ENCODE data around the gene RAD51B.

DNA sequence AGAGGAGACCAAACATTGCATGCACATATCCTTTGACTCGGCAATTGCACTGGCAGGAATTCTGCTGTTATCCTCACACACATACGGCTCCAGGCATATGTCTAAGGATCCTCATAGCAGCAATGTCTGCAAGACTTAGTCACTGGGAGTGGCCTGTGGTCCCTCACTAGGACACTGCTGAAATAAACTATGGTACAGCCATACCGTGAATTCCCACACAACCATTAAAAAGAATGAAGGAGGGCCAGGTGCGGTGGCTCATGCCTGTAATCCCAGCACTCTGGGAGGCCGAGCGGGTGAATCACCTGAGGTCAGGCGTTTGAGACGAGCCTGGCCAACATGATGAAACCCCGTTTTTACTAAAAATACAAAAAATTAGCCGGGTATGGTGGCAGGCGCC, 868.2 kb downstream of the RAD51B start:
- TF ChIP-seq, protein P1, sequence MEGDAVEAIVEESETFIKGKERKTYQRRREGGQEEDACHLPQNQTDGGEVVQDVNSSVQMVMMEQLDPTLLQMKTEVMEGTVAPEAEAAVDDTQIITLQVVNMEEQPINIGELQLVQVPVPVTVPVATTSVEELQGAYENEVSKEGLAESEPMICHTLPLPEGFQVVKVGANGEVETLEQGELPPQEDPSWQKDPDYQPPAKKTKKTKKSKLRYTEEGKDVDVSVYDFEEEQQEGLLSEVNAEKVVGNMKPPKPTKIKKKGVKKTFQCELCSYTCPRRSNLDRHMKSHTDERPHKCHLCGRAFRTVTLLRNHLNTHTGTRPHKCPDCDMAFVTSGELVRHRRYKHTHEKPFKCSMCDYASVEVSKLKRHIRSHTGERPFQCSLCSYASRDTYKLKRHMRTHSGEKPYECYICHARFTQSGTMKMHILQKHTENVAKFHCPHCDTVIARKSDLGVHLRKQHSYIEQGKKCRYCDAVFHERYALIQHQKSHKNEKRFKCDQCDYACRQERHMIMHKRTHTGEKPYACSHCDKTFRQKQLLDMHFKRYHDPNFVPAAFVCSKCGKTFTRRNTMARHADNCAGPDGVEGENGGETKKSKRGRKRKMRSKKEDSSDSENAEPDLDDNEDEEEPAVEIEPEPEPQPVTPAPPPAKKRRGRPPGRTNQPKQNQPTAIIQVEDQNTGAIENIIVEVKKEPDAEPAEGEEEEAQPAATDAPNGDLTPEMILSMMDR (IDR thresholded peaks at IDR 0.05) = no peak
- TF ChIP-seq POLR2A (IDR thresholded peaks at IDR 0.05) = no peak
